GM21526 (cell line): ENCODE data around the gene TMEFF2.
"Not testable (repeated sequence)": the region's sequence is repeated elsewhere in the genome, so short reads cannot be mapped to it uniquely, and the experiment has no call there.

Experiments
- ATAC-seq: cut with Tn5 transposase; IDR thresholded peaks from one replicate; pipeline ENCODE4 v1.9.1; 2021; ENCODE audit warnings: moderate library complexity; ENCODE audit not compliant: unreplicated experiment, low FRiP score

Gene TMEFF2

GRCh38 chr2:192132604-192133003, 62.1 kb downstream of the TMEFF2 start:
- not testable (repeated sequence) for ATAC-seq

DNA sequence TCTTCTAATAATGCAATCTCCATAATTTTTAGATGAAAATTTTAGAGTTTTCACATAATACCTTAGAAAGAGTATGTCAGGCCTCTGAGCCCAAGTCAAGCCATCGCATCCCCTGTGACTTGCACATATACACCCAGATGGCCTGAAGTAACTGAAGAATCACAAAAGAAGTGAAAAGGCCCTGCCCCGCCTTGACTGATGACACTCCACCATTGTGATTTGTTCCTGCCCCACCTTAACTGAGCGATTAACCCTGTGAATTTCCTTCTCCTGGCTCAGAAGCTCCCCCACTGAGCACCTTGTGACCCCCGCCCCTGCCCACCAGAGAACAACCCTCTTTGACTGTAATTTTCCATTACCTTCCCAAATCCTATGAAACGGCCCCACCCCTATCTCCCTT, 64.4 kb downstream of the TMEFF2 start:
- not testable (repeated sequence) for ATAC-seq

- ATAC-seq: no peak
Measured at GRCh38 chr2:192128655-192129054, 66.1 kb downstream of the TMEFF2 start.

DNA sequence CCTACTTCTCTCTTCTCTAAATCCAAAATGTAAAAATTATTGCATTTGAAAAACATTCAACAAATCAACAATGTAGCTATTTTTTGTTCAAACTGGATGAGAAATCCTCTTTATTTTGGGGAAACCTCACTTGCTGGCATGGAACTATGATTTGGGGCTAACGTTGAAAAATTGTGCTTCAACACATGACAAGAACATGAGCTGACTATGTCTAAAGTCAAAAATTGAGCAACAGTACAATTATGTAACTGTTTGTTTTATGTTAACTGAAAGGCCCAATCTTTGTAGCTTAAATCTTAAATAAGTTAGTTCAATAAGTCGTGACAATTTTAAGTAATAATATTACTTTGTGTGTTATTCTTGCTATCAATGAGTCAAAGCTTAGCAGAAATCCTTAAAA, 67.3 kb downstream of the TMEFF2 start:
- no peak for ATAC-seq

DNA sequence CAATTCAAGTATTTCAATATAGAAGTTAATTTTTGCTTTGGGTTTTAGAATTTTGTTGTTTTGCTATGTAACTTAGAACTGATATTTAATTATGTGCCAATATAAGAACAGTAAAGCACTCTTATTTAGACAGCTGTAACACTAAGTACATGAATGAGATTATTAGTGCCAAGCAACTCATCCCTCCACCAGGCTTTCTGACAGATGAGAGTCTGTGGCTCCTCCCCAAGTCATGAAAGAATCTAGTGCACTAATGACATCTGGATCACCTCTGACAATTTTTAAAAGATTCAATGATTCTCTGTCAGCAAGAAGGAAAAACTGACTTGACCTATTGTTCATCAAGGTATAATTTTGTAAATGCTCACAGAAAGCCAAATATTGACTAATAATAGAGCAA, 67.8 kb downstream of the TMEFF2 start:
- ATAC-seq: no peak

DNA sequence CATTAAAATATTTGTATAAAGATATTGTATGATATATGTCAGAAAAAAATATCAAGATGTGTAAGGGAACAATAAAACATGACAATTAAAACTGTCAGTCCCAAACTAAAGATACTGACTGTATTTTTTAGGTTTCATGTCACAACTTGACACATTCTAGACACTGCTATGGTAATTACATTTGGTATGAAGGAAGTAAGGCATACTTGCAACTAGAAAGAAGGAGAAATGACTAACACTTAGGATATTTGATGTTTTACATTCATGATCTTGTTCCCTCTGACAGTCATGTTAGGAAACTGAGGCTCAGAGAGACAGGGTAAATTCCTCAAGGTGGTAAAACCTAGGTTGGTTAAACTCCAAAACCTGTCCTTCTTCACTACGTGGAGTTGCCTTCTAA, 68.3 kb downstream of the TMEFF2 start:
- no peak for ATAC-seq

- ATAC-seq: no peak
Measured at GRCh38 chr2:192124571-192124970, 70.2 kb downstream of the TMEFF2 start.

DNA sequence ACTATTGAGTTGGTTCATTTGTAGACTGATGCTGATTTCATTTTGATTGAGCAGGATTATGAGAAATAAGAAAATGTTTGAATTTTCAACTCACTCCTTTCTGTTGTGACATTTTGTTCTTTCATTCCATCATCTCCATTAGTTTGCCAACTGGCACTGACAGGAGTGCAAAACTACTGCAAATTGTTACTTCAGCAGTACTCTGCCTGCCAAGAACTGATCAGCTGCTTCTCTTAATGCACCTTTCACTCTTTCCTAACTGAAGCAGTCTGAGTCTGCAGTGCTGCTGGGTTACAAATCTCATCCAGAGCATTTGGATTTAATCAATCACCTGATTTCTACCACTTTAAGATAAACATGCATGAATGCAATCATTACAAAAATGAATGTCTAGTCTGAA, 70.9 kb downstream of the TMEFF2 start:
- no peak for ATAC-seq

GRCh38 chr2:192122946-192123345, 71.8 kb downstream of the TMEFF2 start:
- no peak for ATAC-seq

- ATAC-seq: no peak
Measured at GRCh38 chr2:192122141-192122540, 72.6 kb downstream of the TMEFF2 start.

GRCh38 chr2:192119536-192119935, 75.2 kb downstream of the TMEFF2 start:
- no peak for ATAC-seq

DNA sequence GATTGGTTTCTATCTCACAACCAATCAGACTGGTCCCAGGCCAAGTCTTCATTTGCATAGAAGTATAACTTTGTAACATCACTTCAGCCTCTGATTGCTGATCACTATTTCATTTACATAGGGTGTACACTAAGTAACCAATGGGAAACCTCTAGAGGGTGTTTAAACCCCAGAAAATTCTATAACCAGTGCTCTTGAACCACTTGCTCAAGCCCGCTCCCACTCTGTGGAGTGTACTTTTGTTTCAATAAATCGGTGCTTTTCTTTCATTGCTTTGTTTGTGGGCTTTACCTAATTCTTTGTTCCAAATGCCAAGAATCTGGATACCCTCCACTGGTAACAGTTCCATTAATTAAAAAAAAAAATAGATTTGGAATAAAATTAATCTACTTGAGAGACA, 77.0 kb downstream of the TMEFF2 start:
- ATAC-seq: no peak

GRCh38 chr2:192111536-192111935, 83.2 kb downstream of the TMEFF2 start:
- not testable (repeated sequence) for ATAC-seq

- ATAC-seq: no peak
Measured at GRCh38 chr2:192099742-192100141, 95.0 kb downstream of the TMEFF2 start.

DNA sequence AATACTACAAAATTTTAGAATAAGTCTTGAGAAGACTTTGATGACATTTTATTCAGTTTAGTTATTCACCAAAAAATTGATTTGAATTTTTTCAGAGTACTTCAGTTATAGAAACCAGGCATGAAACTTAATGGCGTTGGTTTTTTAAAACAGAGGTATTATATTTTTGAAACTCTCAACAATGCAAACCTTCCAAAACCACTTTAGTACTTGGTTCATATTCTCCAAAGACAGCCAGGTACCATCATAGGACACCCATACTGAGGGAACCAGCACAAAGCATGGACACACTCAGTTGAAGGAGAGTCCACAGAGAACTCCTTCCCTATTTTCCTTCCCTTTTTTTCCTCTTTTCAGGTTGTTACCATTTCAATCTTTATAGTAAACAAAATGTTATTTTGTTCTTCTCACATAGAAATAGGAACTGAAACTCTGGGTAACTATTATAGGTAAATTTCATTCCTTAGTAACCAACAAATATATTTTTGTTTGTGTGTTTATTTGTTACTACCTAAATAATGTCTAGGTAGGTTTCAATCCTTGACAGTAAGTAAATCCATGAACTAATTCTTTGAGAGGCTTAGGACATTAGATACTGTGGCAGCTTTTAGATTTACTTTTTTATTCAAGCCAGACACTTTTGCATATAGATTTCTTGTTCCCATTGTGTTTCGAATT, 95.8 kb downstream of the TMEFF2 start:
- no peak for ATAC-seq

- no peak for ATAC-seq
Measured at GRCh38 chr2:192091476-192091875, 103.3 kb downstream of the TMEFF2 start.

DNA sequence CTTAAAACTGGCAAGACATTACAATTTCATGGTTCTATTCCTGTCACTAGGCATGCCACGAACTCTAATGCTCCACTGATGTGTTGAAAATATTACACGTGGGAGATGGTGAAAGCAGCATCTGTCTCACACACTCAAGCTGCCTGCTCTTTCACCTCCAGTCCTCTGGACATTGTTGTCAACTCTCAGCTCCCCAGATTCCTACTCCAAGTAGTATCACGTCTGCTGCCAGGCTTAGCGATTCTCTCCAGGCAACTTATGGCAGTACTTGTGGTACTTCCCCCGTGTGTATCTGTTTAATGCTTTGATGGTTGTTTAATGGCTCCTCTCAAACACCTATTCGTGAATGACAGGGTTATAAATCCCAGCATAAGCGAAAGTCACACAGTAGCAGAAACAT, 103.8 kb downstream of the TMEFF2 start:
- no peak for ATAC-seq

DNA sequence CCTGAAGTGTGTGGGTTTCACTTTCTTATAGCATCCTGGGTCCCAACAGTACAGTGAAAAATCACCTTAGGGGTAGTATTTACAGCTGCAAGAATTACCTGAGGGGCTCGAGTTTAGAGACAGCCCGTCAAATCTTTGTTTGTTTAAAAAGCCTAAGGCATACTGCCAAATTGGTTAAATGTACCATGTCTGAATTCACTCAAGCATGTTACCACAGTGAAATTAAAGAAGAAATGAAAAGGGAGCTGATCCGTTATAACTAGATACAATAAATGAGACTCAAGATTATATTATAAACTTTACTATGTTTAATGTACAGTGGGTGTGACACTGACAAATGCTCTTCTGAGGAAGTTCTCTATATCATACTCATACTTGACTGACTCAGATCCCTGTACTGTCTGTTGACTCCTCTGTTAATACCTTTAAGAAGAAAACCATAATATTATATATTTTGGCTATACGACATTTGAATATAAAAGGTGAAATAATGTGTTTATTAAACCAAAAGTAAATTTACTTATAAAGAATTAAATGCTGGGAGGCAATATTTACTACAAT, 107.3 kb downstream of the TMEFF2 start:
- ATAC-seq: no peak

- no peak for ATAC-seq
Measured at GRCh38 chr2:192082121-192082520, 112.6 kb downstream of the TMEFF2 start.

- not testable (repeated sequence) for ATAC-seq
Measured at GRCh38 chr2:192080096-192080495, 114.6 kb downstream of the TMEFF2 start.

DNA sequence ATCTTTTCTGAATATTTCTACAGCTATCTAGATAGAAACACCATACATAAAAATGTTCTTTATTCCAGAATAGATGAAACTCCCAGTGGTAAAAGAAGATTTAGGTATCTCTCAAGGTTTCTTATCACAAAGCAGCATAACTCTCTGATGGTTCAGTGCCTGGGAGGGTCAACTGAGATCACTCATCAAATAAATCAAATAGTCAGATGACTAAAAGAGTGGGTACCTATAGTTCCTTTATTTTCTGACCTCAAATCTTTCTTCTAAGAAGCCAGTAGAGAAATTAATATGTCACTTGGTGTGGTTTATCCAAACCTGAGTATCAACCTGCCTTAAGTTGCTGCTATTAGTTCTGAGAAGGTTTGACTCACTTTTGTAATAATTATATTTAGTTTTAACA, 120.9 kb downstream of the TMEFF2 start:
- ATAC-seq: no peak

- no peak for ATAC-seq
Measured at GRCh38 chr2:192072778-192073177, 122.0 kb downstream of the TMEFF2 start.

GRCh38 chr2:192072261-192072660, 122.5 kb downstream of the TMEFF2 start:
- no peak for ATAC-seq
